NCI-H524 treated with DMSO at 0.1 percent for 48 hours (cell line): Measurements from ENCODE around the gene CERS6.

Experiments used
- DNase-seq: peaks from one replicate; lab custom pipeline; 2025; lab: John Stamatoyannopoulos, UW

The CERS6 gene

DNA sequence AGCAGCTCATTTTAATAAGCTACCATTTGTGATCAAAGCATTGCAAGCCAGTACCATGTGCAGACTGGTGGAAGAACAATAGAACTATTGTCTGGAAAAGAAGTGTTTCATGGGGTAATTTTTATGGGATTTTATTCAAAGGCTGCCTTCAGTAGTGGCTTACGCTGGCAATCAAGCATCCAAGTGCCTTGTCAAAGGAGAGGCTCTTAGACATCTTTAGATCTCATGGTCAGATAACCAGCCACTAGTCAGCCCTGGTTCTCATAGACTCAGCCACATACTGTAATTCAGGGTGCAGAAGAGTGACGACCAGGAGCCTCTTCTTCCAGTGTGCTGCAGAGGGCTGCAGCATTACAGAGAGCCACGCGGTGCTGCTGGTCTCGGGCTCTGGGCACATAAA is 247.9 kb downstream of the CERS6 start:
- DNase-seq: no peak

DNA sequence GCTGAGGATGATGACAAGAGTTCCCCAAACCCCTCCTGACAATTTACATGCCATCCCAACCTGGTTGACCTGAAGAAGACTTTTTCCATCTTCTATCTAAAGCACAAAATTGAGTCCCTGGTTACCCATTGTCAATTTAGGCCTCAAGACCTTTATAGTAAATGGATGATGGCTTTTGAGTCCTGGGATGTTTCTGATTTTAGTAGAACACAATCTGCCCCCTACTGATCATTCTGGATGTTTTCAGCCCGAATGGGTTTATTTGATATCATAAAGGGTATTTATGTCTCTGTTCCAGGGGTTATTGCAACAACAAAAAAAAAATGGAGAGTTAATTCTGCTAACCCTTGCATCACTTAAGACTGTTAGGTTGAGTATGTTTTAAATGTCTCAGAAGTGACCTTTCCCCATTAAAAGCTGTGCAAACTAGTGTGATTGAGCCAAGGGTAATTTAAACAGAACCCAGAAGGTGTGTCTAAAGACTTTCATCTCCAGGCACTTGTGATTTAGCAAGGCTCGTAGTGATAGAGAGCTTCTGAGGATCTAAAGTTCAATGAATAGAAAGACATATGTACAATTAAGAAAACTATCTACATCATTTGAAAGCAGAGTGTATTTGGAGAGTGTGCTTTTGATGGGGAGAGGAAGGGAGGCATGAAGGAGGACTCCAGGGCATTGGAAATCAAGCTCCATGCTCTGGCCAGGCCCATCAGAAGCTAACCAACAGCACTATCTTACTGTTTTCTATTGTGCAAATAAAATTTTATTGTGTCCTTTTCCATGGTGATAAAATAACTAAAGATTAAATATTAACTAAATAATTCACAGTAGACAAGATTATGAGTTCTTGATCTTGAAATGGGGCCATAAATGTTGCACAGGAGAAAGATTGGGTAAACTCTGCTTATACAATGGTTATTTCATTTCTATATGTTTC is 249.7 kb downstream of the CERS6 start:
- peak; percentile 3 for DNase-seq

- no peak for DNase-seq
Measured at GRCh38 chr2:168706806-168707205, 250.7 kb downstream of the CERS6 start.

- DNase-seq: no peak
Measured at GRCh38 chr2:168708080-168708479, 252.0 kb downstream of the CERS6 start.

DNA sequence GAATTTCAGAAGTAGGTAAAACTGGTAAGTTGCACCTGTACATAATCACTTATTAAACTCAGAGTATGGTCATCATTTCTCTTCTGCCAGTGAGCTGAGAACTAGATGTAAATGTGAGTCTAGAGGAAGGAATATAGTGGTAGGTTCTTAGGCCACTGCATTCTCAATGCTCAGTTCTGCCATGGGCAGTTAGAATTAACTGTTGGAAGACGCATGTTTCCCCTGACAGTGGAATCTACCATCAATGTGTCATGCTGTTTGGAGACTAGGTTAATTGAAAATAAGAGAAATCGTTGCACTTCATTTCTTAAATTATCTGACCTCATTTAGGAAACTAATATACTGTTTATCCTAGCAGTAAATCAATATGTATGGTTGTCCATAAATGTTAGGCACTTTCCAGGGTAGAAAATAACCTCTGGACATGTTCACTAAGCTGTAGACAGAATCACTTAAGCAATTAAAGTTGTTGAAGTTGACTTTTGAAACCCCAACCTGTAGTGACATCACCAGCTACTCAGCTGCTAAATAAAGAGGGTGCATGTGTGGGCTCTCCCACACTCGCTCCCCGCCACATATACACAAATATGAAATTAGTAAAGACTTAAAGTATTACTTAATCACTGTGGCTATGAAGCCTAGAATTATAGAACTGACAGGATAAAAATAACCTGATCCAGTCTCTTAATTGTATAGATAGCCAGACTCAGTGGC is 254.8 kb downstream of the CERS6 start:
- DNase-seq: no peak

- DNase-seq: no peak
Measured at GRCh38 chr2:168712053-168712452, 256.0 kb downstream of the CERS6 start.

GRCh38 chr2:168713325-168713724 is 257.3 kb downstream of the CERS6 start:
- DNase-seq: no peak

DNA sequence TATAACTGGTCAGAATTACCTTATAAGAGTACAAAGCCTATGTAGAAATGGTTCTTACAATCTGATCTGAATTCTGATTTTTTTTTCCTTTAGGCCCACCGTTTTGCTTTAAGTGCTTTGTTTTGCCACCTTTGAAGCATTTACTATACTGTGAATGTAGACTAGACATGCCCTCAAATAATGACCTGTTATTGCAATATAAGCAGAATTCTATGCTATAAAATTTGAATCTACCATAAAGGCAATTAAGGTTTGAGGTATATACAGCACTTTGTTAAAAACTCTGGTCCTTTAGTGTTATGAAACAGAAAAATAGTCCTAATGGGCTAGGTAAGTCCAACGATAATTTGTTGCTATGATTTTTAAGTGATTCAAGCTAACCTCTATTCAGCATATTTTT is 259.8 kb downstream of the CERS6 start:
- no peak for DNase-seq

- DNase-seq: no peak
Measured at GRCh38 chr2:168716839-168717238, 260.8 kb downstream of the CERS6 start.

DNA sequence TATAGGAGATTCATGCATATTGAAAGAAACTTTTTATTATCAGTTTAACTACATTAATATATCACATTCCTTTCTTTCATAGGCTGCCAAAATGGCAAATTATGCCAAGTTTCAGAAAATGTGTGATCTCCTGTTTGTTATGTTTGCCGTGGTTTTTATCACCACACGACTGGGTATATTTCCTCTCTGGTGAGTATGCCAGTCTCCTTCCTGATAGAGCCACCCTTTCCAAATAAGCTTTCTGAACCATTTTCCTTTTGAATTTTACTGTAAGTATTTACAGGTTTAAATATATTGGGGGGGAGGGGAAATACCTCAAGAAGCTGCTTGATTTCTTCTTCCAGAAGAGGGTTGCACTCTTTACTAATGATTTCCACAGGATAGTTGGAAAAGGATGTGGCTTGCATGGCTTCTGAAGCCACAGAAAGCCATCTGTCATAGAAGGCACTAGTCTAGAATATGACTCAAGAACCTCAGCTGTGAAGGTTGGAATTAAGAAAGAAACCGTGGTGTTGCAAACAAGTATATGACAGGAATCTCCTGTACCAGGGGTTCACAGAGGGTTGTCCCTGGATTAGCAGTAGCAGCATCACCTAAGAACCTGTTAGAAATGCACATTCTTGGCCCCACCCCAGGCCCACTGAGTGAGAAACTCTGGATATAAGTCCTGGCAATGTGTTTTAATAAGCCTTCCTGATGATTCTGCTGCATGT is 261.9 kb downstream of the CERS6 start:
- no peak for DNase-seq

DNA sequence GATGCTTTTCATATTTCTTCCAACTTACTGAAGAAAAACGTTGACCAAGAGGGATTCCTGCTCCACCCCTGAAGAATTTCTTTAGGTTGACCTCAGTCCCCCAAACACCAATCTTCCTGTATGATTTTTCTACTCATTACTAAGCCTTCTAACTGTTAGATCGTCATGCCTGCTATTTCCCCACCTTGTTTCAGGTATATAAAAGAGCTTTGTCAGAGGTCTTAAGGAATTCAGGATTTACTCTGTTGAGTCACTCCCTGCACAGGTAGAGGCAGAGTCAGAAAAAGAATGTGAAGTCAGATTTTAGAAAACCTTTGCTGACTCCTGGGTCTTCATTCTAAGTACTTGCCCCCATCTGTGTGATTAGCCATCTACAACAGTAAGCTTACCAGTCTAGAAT is 262.6 kb downstream of the CERS6 start:
- DNase-seq: no peak

DNA sequence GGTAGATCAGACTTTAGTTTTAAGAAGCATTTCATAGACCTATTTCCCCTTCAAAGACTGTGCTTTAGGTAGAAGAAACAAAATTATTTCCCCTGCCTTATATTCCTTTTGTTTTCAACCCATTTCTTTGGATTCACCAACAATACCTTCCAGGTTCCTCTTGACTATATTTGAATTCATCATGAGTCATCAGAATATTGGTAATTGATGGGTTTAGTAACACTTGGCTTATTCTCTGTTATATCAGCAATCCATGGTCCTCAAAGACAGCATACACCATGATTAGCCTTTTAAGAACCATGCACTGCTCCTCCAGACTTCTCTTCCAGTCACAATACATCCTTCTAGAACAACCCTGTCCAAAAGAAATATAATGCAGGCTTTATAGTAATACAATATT is 263.4 kb downstream of the CERS6 start:
- DNase-seq: no peak

- DNase-seq: no peak
Measured at GRCh38 chr2:168722592-168722991, 266.5 kb downstream of the CERS6 start.

DNA sequence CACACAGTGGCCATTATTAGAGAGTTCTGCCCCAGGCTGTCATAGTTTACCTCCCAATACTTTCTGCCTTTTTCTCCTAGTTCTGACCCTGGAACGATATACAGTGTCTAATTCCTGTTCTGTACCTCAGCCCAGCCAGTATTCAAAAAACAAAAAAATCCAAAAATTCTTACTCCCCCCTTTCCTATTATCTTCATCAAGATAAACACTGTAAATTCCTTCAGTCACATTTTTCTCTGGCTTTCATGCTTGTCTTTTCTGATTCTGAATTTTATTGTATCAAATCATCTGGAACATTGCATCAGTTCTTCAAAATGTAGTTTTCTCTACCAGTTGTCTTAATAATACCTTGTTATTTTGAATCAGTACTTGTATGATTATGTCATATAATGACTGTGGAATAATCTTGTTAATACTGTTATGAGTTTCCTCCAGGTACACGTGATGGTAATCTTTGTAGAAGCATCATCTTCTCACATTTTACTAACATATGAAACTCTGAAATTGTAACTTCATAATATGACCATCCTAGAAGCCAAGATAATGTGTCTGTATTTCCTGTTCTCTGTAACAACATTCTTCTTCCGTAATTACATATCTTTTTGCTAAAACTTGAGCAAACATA is 267.3 kb downstream of the CERS6 start:
- no peak for DNase-seq

GRCh38 chr2:168726375-168726774 is 270.3 kb downstream of the CERS6 start:
- DNase-seq: no peak

DNA sequence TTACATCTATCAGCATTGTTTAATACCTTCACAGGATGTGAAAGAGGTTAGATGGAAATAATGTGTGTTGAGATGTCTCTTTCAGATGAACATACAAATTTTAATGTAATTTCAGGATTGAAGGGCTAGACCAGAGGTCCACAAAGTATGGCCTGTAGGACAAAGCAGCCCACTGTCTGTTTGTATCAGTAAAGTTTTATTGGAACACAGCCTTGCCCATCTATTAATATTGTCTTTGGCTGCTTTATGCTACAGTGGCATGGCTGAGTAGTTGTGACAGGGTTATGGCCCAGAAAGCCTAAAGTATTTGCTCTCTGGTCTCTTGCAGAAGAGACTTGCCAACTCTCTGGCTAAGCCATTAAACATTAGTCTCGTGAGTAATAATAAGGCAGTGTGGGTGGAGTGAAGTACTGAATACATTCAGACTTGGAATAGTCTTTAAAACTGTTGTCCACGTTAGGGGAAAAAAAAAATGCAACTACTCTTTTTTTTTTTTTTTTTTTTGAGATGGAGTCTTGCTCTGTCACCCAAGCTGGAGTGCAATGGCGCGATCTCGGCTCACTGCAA is 271.9 kb downstream of the CERS6 start:
- DNase-seq: no peak

- no peak for DNase-seq
Measured at GRCh38 chr2:168729455-168729854, 273.4 kb downstream of the CERS6 start.

DNA sequence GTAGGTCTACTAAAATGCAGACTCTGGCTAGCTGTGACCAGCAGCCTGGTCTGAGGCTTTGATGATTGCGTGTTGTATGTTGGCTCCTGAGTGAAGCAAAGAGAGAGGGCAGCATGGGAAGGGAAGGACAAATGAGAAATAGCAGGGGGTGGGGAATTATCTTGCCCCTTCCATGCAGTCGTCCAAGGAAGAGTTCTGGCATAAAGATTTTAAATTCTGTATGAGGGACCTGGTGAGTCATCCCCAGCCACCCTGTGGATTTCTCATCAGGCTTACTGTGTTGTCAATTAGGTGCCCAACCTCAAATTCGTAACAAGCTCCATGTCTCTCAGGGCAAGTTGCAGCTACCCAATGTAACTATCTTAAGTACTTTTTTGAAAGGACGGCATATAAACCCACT is 274.3 kb downstream of the CERS6 start:
- DNase-seq: no peak

GRCh38 chr2:168731002-168731401 is 274.9 kb downstream of the CERS6 start:
- DNase-seq: no peak

DNA sequence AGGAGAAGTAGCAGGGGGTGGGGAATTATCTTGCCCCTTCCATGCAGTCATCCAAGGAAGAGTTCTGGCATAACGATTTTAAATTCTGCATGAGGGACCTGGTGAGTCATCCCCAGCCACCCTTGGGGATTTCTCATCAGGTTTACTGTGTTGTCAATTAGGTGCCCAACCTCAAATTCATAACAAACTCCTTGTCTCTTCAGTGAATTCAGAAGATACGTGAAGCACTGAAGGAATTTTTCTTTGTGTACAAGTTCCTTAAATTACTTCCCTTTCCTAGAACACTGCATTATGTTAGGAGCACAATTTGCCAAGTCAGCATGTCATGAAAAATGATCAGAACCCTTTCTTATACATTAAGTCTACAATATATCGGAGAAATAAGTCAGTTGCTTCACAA is 275.5 kb downstream of the CERS6 start:
- DNase-seq: no peak

DNA sequence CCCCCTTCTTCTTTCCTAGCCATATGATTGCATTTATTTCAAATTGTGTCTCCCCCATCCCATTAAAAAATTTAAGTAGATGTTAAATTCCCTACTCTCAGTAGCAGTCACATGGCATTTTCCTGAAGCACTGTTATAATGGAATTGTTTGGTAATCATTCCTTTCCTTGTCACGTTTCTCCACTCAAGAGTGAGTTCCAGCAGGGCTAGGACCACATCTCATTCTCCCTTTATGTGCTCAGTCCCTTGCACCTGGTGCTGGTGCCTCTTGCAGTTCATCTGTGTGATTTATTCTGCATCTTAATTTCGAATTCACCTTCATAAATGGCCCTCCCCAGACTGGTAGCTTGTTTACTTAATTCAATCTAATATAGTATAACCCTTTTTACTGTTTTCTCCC is 276.0 kb downstream of the CERS6 start:
- no peak for DNase-seq

GRCh38 chr2:168732506-168732905 is 276.4 kb downstream of the CERS6 start:
- no peak for DNase-seq
